ENCODE data around the gene SLC16A10. TPM values are rescaled to one million over a fixed set of nuclear protein-coding genes. Genes with fewer than 3 reads are reported as not detected.

SLC16A10 gene
- total RNA-seq, 2 donors from 2014 or later = 8.7 to 13.8 TPM

DNA sequence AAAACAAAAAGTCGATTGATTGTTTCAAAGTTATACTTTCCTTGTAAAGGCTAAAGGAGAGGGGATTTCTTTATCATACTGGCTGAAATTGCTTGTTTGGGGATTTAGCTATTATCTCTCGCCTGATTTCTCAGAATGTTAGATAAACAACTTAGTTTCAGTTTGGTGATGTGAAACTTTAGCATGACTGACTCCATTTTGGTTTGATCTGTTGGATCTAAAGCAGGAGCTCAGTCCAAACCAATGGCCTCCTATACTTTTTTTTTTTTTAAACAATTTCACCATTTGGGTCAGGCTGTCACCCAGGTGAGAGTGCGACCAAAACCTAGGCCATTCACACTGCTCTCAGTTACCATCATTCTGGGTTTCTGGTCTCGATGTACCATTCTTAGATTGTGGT, 45.4 kb upstream of the SLC16A10 start:
- Histone ChIP-seq H3K4me1 (ENCODE audit: control insufficient read depth, insufficient read depth, low read length) (no peaks in the 10 kb centered on the region), H3K9me3 (ENCODE audit: control insufficient read depth, low read length) (no peaks in the 10 kb centered on the region), H3K36me3 (ENCODE audit: control insufficient read depth, insufficient read depth, low read length) (no peaks in the 10 kb centered on the region), H3K27me3 (ENCODE audit: control insufficient read depth, insufficient read depth, low read length, poor library complexity, severe bottlenecking) (no peaks in the 10 kb centered on the region), H3K27ac (ENCODE audit: low read depth, low read length) (no peak overlapping the region), H3K4me3 (ENCODE audit: low read length) (no peak overlapping the region), H3K9ac (ENCODE audit: extremely low read depth, low read length, poor library complexity, severe bottlenecking) (no peak overlapping the region)
- H3K27me3 Mint-ChIP-seq (ENCODE audit: insufficient read depth) = no peaks in the 10 kb centered on the region
- no peak overlapping the region for H3K27ac Mint-ChIP-seq
- H3K9me3 Mint-ChIP-seq = peaks cover 4% of the 10 kb centered on the region
- no peak overlapping the region for H3K4me3 Mint-ChIP-seq
- WGBS, 2 experiments (ENCODE audit: insufficient coverage in 1 of 2, insufficient read length in 1 of 2) = 85 to 86% methylated on average over 4 of the region's 4 CpGs
- no peaks in the 10 kb centered on the region for H3K4me1 Mint-ChIP-seq
- TF ChIP-seq, protein P1, sequence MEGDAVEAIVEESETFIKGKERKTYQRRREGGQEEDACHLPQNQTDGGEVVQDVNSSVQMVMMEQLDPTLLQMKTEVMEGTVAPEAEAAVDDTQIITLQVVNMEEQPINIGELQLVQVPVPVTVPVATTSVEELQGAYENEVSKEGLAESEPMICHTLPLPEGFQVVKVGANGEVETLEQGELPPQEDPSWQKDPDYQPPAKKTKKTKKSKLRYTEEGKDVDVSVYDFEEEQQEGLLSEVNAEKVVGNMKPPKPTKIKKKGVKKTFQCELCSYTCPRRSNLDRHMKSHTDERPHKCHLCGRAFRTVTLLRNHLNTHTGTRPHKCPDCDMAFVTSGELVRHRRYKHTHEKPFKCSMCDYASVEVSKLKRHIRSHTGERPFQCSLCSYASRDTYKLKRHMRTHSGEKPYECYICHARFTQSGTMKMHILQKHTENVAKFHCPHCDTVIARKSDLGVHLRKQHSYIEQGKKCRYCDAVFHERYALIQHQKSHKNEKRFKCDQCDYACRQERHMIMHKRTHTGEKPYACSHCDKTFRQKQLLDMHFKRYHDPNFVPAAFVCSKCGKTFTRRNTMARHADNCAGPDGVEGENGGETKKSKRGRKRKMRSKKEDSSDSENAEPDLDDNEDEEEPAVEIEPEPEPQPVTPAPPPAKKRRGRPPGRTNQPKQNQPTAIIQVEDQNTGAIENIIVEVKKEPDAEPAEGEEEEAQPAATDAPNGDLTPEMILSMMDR (conservative IDR thresholded peaks at IDR 0.05) = no peak
- DNase-seq = no peak
- no peaks in the 10 kb centered on the region for H3K36me3 Mint-ChIP-seq (ENCODE audit: low read depth)

- 95 to 97% methylated on average over 5 to 8 of the region's 8 CpGs for WGBS, 2 experiments (ENCODE audit: insufficient coverage in 1 of 2, insufficient read length in 1 of 2)
- Mint-ChIP-seq H3K9me3 (no peaks in the 10 kb centered on the region), H3K27ac (no peak overlapping the region), H3K4me3 (no peak overlapping the region), H3K27me3 (ENCODE audit: insufficient read depth) (no peaks in the 10 kb centered on the region), H3K36me3 (ENCODE audit: low read depth) (no peaks in the 10 kb centered on the region), H3K4me1 (no peaks in the 10 kb centered on the region)
- no peaks in the 10 kb centered on the region for H3K36me3 ChIP-seq (ENCODE audit: control insufficient read depth, insufficient read depth, low read length)
- H3K4me1 ChIP-seq (ENCODE audit: control insufficient read depth, insufficient read depth, low read length) = no peaks in the 10 kb centered on the region
- TF ChIP-seq, protein P1 (conservative IDR thresholded peaks at IDR 0.05) = no peak
- no peak overlapping the region for H3K9ac ChIP-seq (ENCODE audit: extremely low read depth, low read length, poor library complexity, severe bottlenecking)
- H3K27ac ChIP-seq (ENCODE audit: low read depth, low read length) = no peak overlapping the region
- no peak for DNase-seq
- no peak overlapping the region for H3K4me3 ChIP-seq (ENCODE audit: low read length)
- H3K9me3 ChIP-seq (ENCODE audit: control insufficient read depth, low read length) = no peaks in the 10 kb centered on the region
- H3K27me3 ChIP-seq (ENCODE audit: control insufficient read depth, insufficient read depth, low read length, poor library complexity, severe bottlenecking) = no peaks in the 10 kb centered on the region
Measured at GRCh38 chr6:111047244-111047643, 40.1 kb upstream of the SLC16A10 start.

- no peak overlapping the region for H3K27ac ChIP-seq (ENCODE audit: low read depth, low read length)
- no peaks in the 10 kb centered on the region for H3K36me3 ChIP-seq (ENCODE audit: control insufficient read depth, insufficient read depth, low read length)
- H3K9ac ChIP-seq (ENCODE audit: extremely low read depth, low read length, poor library complexity, severe bottlenecking) = no peak overlapping the region
- no peaks in the 10 kb centered on the region for H3K4me1 ChIP-seq (ENCODE audit: control insufficient read depth, insufficient read depth, low read length)
- no peaks in the 10 kb centered on the region for H3K27me3 Mint-ChIP-seq (ENCODE audit: insufficient read depth)
- no peak overlapping the region for H3K4me3 Mint-ChIP-seq
- H3K36me3 Mint-ChIP-seq (ENCODE audit: low read depth) = no peaks in the 10 kb centered on the region
- H3K27ac Mint-ChIP-seq = no peak overlapping the region
- H3K4me1 Mint-ChIP-seq = no peaks in the 10 kb centered on the region
- H3K9me3 ChIP-seq (ENCODE audit: control insufficient read depth, low read length) = no peaks in the 10 kb centered on the region
- H3K27me3 ChIP-seq (ENCODE audit: control insufficient read depth, insufficient read depth, low read length, poor library complexity, severe bottlenecking) = no peaks in the 10 kb centered on the region
- H3K9me3 Mint-ChIP-seq = no peaks in the 10 kb centered on the region
- no peak overlapping the region for H3K4me3 ChIP-seq (ENCODE audit: low read length)
- no peak for DNase-seq
- TF ChIP-seq, protein P1 (conservative IDR thresholded peaks at IDR 0.05) = no peak
- WGBS, 2 experiments (ENCODE audit: insufficient coverage in 1 of 2, insufficient read length in 1 of 2) = 100% methylated on average over 2 of the region's 2 CpGs; no CpG with 5 or more reads in 1 of the 2 experiments
Measured at GRCh38 chr6:111050261-111051023, 36.9 kb upstream of the SLC16A10 start.
